NCI-H2029 treated with DMSO at 0.1 percent for 48 hours (cell line): Measurements from ENCODE around the gene RAB11FIP2.
"Not testable (repeated sequence)": the region's sequence is repeated elsewhere in the genome, so short reads cannot be mapped to it uniquely, and the experiment has no call there.

Source experiments
- DNase-seq: peaks from one replicate; lab custom pipeline; 2025; lab: John Stamatoyannopoulos, UW

RAB11FIP2 gene

GRCh38 chr10:118046395-118047156, at the start of gene RAB11FIP2:
TSS of gene RAB11FIP2 (minus strand) at chr10:118046941. CDS start at chr10:118046163, 778 bp downstream.
- peak; percentile 22 for DNase-seq

GRCh38 chr10:118096022-118096421, 49.3 kb upstream of the RAB11FIP2 start:
- no peak for DNase-seq

- no peak for DNase-seq
Measured at GRCh38 chr10:118092209-118092608, 45.5 kb upstream of the RAB11FIP2 start.

GRCh38 chr10:118080817-118081216, 34.1 kb upstream of the RAB11FIP2 start:
- DNase-seq, result no peak

GRCh38 chr10:118076705-118077104, 30.0 kb upstream of the RAB11FIP2 start:
- no peak for DNase-seq

- DNase-seq, result no peak
Measured at GRCh38 chr10:118072840-118073239, 26.1 kb upstream of the RAB11FIP2 start.

- DNase-seq, result not testable (repeated sequence)
Measured at GRCh38 chr10:118067389-118067788, 20.6 kb upstream of the RAB11FIP2 start.

- no peak for DNase-seq
Measured at GRCh38 chr10:118062798-118063238, 16.1 kb upstream of the RAB11FIP2 start.

- DNase-seq, result no peak
Measured at GRCh38 chr10:118058371-118058770, 11.6 kb upstream of the RAB11FIP2 start.

- DNase-seq, result no peak
Measured at GRCh38 chr10:118057361-118057760, 10.6 kb upstream of the RAB11FIP2 start.

GRCh38 chr10:118054383-118054782, 7.6 kb upstream of the RAB11FIP2 start:
- no peak for DNase-seq

- DNase-seq, result no peak
Measured at GRCh38 chr10:118052816-118053215, 6.1 kb upstream of the RAB11FIP2 start.

GRCh38 chr10:118047880-118048279, 1.1 kb upstream of the RAB11FIP2 start:
- DNase-seq, result no peak

- DNase-seq, result no peak
Measured at GRCh38 chr10:118047157-118047719, 497 bp upstream of the RAB11FIP2 start.

- peak; percentile 12 for DNase-seq
Measured at GRCh38 chr10:118045837-118046394, 825 bp downstream of the RAB11FIP2 start.

- no peak for DNase-seq
Measured at GRCh38 chr10:118045158-118045836, 1.4 kb downstream of the RAB11FIP2 start.

- no peak for DNase-seq
Measured at GRCh38 chr10:118042827-118043242, 3.9 kb downstream of the RAB11FIP2 start.

- DNase-seq, result no peak
Measured at GRCh38 chr10:118042336-118042735, 4.4 kb downstream of the RAB11FIP2 start.

GRCh38 chr10:118041316-118041715, 5.4 kb downstream of the RAB11FIP2 start:
- no peak for DNase-seq

GRCh38 chr10:118036281-118036875, 10.4 kb downstream of the RAB11FIP2 start:
- no peak for DNase-seq

GRCh38 chr10:118035354-118036005, 11.3 kb downstream of the RAB11FIP2 start:
- DNase-seq, result no peak

GRCh38 chr10:118034791-118035261, 11.9 kb downstream of the RAB11FIP2 start:
- no peak for DNase-seq
